Naive thymus-derived CD4-positive, alpha-beta T cell (primary cell): ENCODE results near the gene OR2A14. TPM values are rescaled to one million over a fixed set of nuclear protein-coding genes. Genes with fewer than 3 reads are reported as not detected.
"Not testable (repeated sequence)": the region's sequence is repeated elsewhere in the genome, so short reads cannot be mapped to it uniquely, and the experiment has no call there.

ENCODE experiments used
- ATAC-seq: fragments of 150-1000 bp; cut with Tn5 transposase; 2 replicates; pipeline ENCODE4 v1.10.0; 2021; ENCODE audit warnings: mild to moderate bottlenecking, moderate library complexity
- CTCF ChIA-PET: fragments of 350-600 bp; sonication (Branson Sonifier 250); formaldehyde crosslinking; loops from one replicate; lab custom pipeline; 2021; ENCODE audit warnings: antibody characterized with exemption; lab: Charles Lee
- POLR2A ChIA-PET: fragments of 350-600 bp; sonication (Branson Sonifier 250); formaldehyde crosslinking; loops from one replicate; lab custom pipeline; 2021; ENCODE audit warnings: antibody characterized with exemption, inconsistent platforms; lab: Charles Lee
- DNase-seq, 9 donors: peaks; one replicate each; pipeline versions ENCODE4 v3.0.0 to v3.0.0-alpha.2; 2020 to 2022; ENCODE audit warnings: mixed read lengths in 1 of 9
- H3K27ac ChIP-seq: one replicate; pipeline ENCODE4 v1.7.0; 2013; ENCODE audit warnings: mild to moderate bottlenecking, low read depth, low read length, moderate library complexity
- H3K27me3 ChIP-seq, 2 donors: one replicate each; pipeline ENCODE4 v1.7.0; 2013; ENCODE audit warnings: low read length in 2 of 2, mild to moderate bottlenecking in 2 of 2, moderate library complexity in 2 of 2; ENCODE audit not compliant: control insufficient read depth in 2 of 2, insufficient read depth in 2 of 2
- H3K36me3 ChIP-seq, 3 experiments: 1 replicate in 2 of 3; 2 replicates in 1 of 3; pipeline ENCODE4 v1.7.0; 2013; ENCODE audit warnings: low read length in 3 of 3, mild to moderate bottlenecking in 3 of 3, moderate library complexity in 1 of 3; ENCODE audit not compliant: insufficient read depth in 3 of 3, control insufficient read depth in 2 of 3
- H3K4me1 ChIP-seq, 2 donors: one replicate each; pipeline ENCODE4 v1.7.0; 2013; ENCODE audit warnings: low read length in 2 of 2, mild to moderate bottlenecking in 2 of 2, moderate library complexity in 1 of 2; ENCODE audit not compliant: control insufficient read depth in 2 of 2, insufficient read depth in 2 of 2
- H3K4me3 ChIP-seq: 2 replicates; pipeline ENCODE4 v1.7.0; 2013; ENCODE audit warnings: mild to moderate bottlenecking, low read length
- H3K9me3 ChIP-seq, 3 experiments: 1 replicate in 2 of 3; 2 replicates in 1 of 3; pipeline ENCODE4 v1.7.0; 2013; ENCODE audit warnings: low read length in 3 of 3; ENCODE audit not compliant: control insufficient read depth in 2 of 3
- H3K27ac Mint-ChIP-seq, 9 donors: one replicate each; pipeline ENCODE4 v1.8.0; 2020 to 2022; ENCODE audit warnings: mixed read lengths in 9 of 9, mild to moderate bottlenecking in 8 of 9, moderate library complexity in 5 of 9, inconsistent platforms in 2 of 9
- H3K27me3 Mint-ChIP-seq, 5 donors: one replicate each; pipeline ENCODE4 v1.8.0; 2021 to 2022; ENCODE audit warnings: mixed read lengths in 5 of 5, mild to moderate bottlenecking in 1 of 5
- H3K36me3 Mint-ChIP-seq, 5 donors: one replicate each; pipeline ENCODE4 v1.8.0; 2020 to 2022; ENCODE audit warnings: mixed read lengths in 5 of 5, mild to moderate bottlenecking in 3 of 5, inconsistent platforms in 1 of 5
- H3K4me1 Mint-ChIP-seq, 7 donors: one replicate each; pipeline ENCODE4 v1.8.0; 2020 to 2022; ENCODE audit warnings: mixed read lengths in 7 of 7, mild to moderate bottlenecking in 3 of 7, inconsistent platforms in 1 of 7
- H3K4me3 Mint-ChIP-seq, 10 donors: one replicate each; pipeline ENCODE4 v1.8.0; 2020 to 2022; ENCODE audit warnings: mild to moderate bottlenecking in 10 of 10, mixed read lengths in 10 of 10, moderate library complexity in 6 of 10, inconsistent platforms in 2 of 10
- H3K9me3 Mint-ChIP-seq, 11 donors: one replicate each; pipeline ENCODE4 v1.8.0; 2020 to 2022; ENCODE audit warnings: mixed read lengths in 11 of 11, mild to moderate bottlenecking in 4 of 11, inconsistent platforms in 1 of 11, moderate library complexity in 1 of 11
- intact Hi-C, 2 donors: fragments of 100-400 bp; cut with micrococcal nuclease; formaldehyde crosslinking; loops; one replicate each; pipeline ENCODE4 v1.15.1; 2023
- polyA plus RNA-seq, 2 donors: library from polyadenylated mRNA; unstranded; fragments of 300-500 nt; fragmentation: Illumina TruSeq; gene quantifications; one replicate each; pipeline ENCODE4 v1.2.3, GENCODE V29; 2021
- total RNA-seq, 6 experiments: library from RNA in 5 of 6; stranded (reverse) in 5 of 6; gene quantifications; 1 replicate in 5 of 6; 2 replicates in 1 of 6; pipeline ENCODE4 v1.2.3 and lab custom pipeline; 2021 to 2026

The OR2A14 gene
- total and polyA plus RNA-seq, 7 experiments from 2014 or later, result not detected

GRCh38 chr7:144142187-144142586 lies 19.2 kb downstream of the OR2A14 start:
- DNase-seq, result no peak
- CTCF ChIA-PET, result no interaction called here

GRCh38 chr7:144144426-144144825 lies 21.4 kb downstream of the OR2A14 start:
- intact Hi-C loops, result no loop called here
- POLR2A ChIA-PET, result no interaction called here
- no peak overlapping the region for H3K4me3 Mint-ChIP-seq
- H3K9me3 Mint-ChIP-seq, result peaks cover 11 to 47% (median 24%) of the 10 kb centered on the region in 11 donors
- CTCF ChIA-PET, result no interaction called here
- no peak for DNase-seq
- peaks cover 0 to 17% (median 3%) of the 10 kb centered on the region in 3 experiments for H3K9me3 ChIP-seq
- no peak overlapping the region for H3K27ac Mint-ChIP-seq
- H3K4me3 ChIP-seq, result no peak overlapping the region
- no peak for ATAC-seq
- no peak overlapping the region for H3K27ac ChIP-seq
- no peaks in the 10 kb centered on the region for H3K4me1 Mint-ChIP-seq
- H3K36me3 Mint-ChIP-seq, result peaks cover 0 to 12% (median 10%) of the 10 kb centered on the region in 5 donors
- H3K36me3 ChIP-seq, result no peaks in the 10 kb centered on the region
- H3K27me3 ChIP-seq, result no peaks in the 10 kb centered on the region
- H3K4me1 ChIP-seq, result no peaks in the 10 kb centered on the region
- H3K27me3 Mint-ChIP-seq, result peaks cover 0 to 27% (median 11%) of the 10 kb centered on the region in 5 donors

More at GRCh38 chr7:144142187-144142586, 19.2 kb downstream of the OR2A14 start:
- no peak overlapping the region for H3K27ac ChIP-seq
- H3K27me3 Mint-ChIP-seq, result peaks cover 0 to 15% (median 5%) of the 10 kb centered on the region in 5 donors
- H3K4me1 ChIP-seq, result no peaks in the 10 kb centered on the region
- POLR2A ChIA-PET, result no interaction called here
- intact Hi-C loops, result no loop called here
- H3K27me3 ChIP-seq, result no peaks in the 10 kb centered on the region
- peaks cover 2 to 26% (median 7%) of the 10 kb centered on the region in 11 donors for H3K9me3 Mint-ChIP-seq
- H3K9me3 ChIP-seq, result peaks cover 0 to 4% (median 0%) of the 10 kb centered on the region in 3 experiments
- H3K4me1 Mint-ChIP-seq, result no peaks in the 10 kb centered on the region
- H3K4me3 Mint-ChIP-seq, result no peak overlapping the region
- H3K36me3 Mint-ChIP-seq, result peaks cover 0 to 4% (median 0%) of the 10 kb centered on the region in 5 donors
- H3K27ac Mint-ChIP-seq, result no peak overlapping the region
- no peak overlapping the region for H3K4me3 ChIP-seq
- ATAC-seq, result no peak
- no peaks in the 10 kb centered on the region for H3K36me3 ChIP-seq

GRCh38 chr7:144148224-144148827 lies 25.4 kb downstream of the OR2A14 start:
- H3K4me1 Mint-ChIP-seq, result no peaks in the 10 kb centered on the region
- CTCF ChIA-PET, result no interaction called here
- H3K27me3 ChIP-seq, result no peaks in the 10 kb centered on the region
- no peak overlapping the region for H3K4me3 Mint-ChIP-seq
- H3K27me3 Mint-ChIP-seq, result peaks cover 0 to 46% (median 29%) of the 10 kb centered on the region in 5 donors
- POLR2A ChIA-PET, result no interaction called here
- H3K27ac Mint-ChIP-seq, result no peak overlapping the region
- H3K27ac ChIP-seq, result no peak overlapping the region
- no peak overlapping the region for H3K4me3 ChIP-seq
- H3K36me3 Mint-ChIP-seq, result peaks cover 0 to 12% (median 10%) of the 10 kb centered on the region in 5 donors
- ATAC-seq, result no peak
- no peaks in the 10 kb centered on the region for H3K36me3 ChIP-seq
- intact Hi-C loops, result no loop called here
- peaks cover 12 to 67% (median 39%) of the 10 kb centered on the region in 11 donors for H3K9me3 Mint-ChIP-seq
- no peaks in the 10 kb centered on the region for H3K4me1 ChIP-seq
- H3K9me3 ChIP-seq, result peaks cover 0 to 17% (median 3%) of the 10 kb centered on the region in 3 experiments
- DNase-seq, result no peak

GRCh38 chr7:144158861-144159260 lies 35.9 kb downstream of the OR2A14 start:
- H3K27ac ChIP-seq, result no peak overlapping the region
- Mint-ChIP-seq H3K4me1 (no peaks in the 10 kb centered on the region), H3K4me3 (no peak overlapping the region), H3K9me3 (no peaks in the 10 kb centered on the region), H3K27me3 (peaks cover 6 to 25% (median 18%) of the 10 kb centered on the region in 5 donors), H3K36me3 (no peaks in the 10 kb centered on the region), H3K27ac (no peak overlapping the region)
- DNase-seq, result no peak
- no peaks in the 10 kb centered on the region for H3K4me1 ChIP-seq
- ATAC-seq, result no peak
- intact Hi-C loops, result no loop called here
- H3K36me3 ChIP-seq, result no peaks in the 10 kb centered on the region
- no peak overlapping the region for H3K4me3 ChIP-seq
- no peaks in the 10 kb centered on the region for H3K9me3 ChIP-seq
- ChIA-PET CTCF (no interaction called here), POLR2A (no interaction called here)
- no peaks in the 10 kb centered on the region for H3K27me3 ChIP-seq

- CTCF ChIA-PET, result no interaction called here
- no peaks in the 10 kb centered on the region for H3K9me3 ChIP-seq
These were observed 41.8 kb downstream of the OR2A14 start for GRCh38 chr7:144164784-144165183.

GRCh38 chr7:144171594-144172350 lies 48.8 kb downstream of the OR2A14 start:
- not testable (repeated sequence) for H3K4me1 Mint-ChIP-seq
- peaks cover 0 to 24% (median 4%) of the 10 kb centered on the region in 5 donors for H3K27me3 Mint-ChIP-seq

More at GRCh38 chr7:144164784-144165183, 41.8 kb downstream of the OR2A14 start:
- no peak overlapping the region for H3K4me3 ChIP-seq
- no peaks in the 10 kb centered on the region for H3K36me3 ChIP-seq
- Mint-ChIP-seq H3K4me3 (no peak overlapping the region), H3K4me1 (no peaks in the 10 kb centered on the region), H3K27ac (no peak overlapping the region), H3K27me3 (peaks cover 0 to 33% (median 14%) of the 10 kb centered on the region in 5 donors), H3K9me3 (peaks cover 0 to 6% (median 0%) of the 10 kb centered on the region in 11 donors), H3K36me3 (peaks cover 0 to 5% (median 0%) of the 10 kb centered on the region in 5 donors)
- DNase-seq (no peak), ATAC-seq (no peak)
- POLR2A ChIA-PET, result no interaction called here
- no peak overlapping the region for H3K27ac ChIP-seq
- H3K4me1 ChIP-seq, result no peaks in the 10 kb centered on the region
- no peaks in the 10 kb centered on the region for H3K27me3 ChIP-seq
- intact Hi-C loops, result no loop called here

More at GRCh38 chr7:144171594-144172350, 48.8 kb downstream of the OR2A14 start:
- intact Hi-C loops, result loop anchor here in 1 of 2 donors (10.0 kb wide), 1 partner anchor 223 kb away; no protein-coding TSS in a partner anchor
- H3K9me3 ChIP-seq, H3K4me3 ChIP-seq, H3K27ac Mint-ChIP-seq, POLR2A ChIA-PET, H3K4me1 ChIP-seq, H3K4me3 Mint-ChIP-seq, H3K36me3 ChIP-seq, H3K27me3 ChIP-seq, ATAC-seq, DNase-seq, H3K27ac ChIP-seq, CTCF ChIA-PET: not testable (repeated sequence)
- Mint-ChIP-seq H3K36me3 (peaks cover 0 to 17% (median 6%) of the 10 kb centered on the region in 5 donors), H3K9me3 (peaks cover 0 to 25% (median 5%) of the 10 kb centered on the region in 11 donors)
